B cell (primary cell): ENCODE measurements around the gene PSMG3. TPM values are rescaled to one million over a fixed set of nuclear protein-coding genes. Genes with fewer than 3 reads are reported as not detected.

Source experiments
- ATAC-seq: fragments of 200-7000 bp; cut with Tn5 transposase; one replicate; pipeline ENCODE4 v1.10.0; 2021; ENCODE audit warnings: low read depth, mild to moderate bottlenecking, moderate number of reproducible peaks, moderate library complexity
- CTCF ChIA-PET: fragments of 350-600 bp; sonication (Branson Sonifier 250); formaldehyde crosslinking; loops from one replicate; lab custom pipeline; 2021; ENCODE audit warnings: antibody characterized with exemption, inconsistent platforms; lab: Charles Lee
- POLR2A ChIA-PET: fragments of 350-600 bp; sonication (Branson Sonifier 250); formaldehyde crosslinking; loops from one replicate; lab custom pipeline; 2021; ENCODE audit warnings: antibody characterized with exemption; lab: Charles Lee
- DNase-seq: peaks from one replicate; pipeline ENCODE4 v3.0.0; 2013
- H2AFZ ChIP-seq: 2 replicates; pipeline ENCODE4 v1.6.1; 2012; ENCODE audit warnings: mild to moderate bottlenecking, low read depth, low read length; ENCODE audit not compliant: insufficient read depth, poor library complexity, severe bottlenecking
- H3K27ac ChIP-seq, 2 donors: 1 replicate in 1 of 2; 2 replicates in 1 of 2; pipeline ENCODE4 v1.5.1; 2012 to 2013; ENCODE audit warnings: low read length in 2 of 2, mild to moderate bottlenecking in 2 of 2, moderate library complexity in 1 of 2
- H3K27me3 ChIP-seq, 4 experiments: fragments of 200-600 bp in 1 of 4; sonication (generic) in 1 of 4; replicated peaks in 1 of 4; 1 replicate in 2 of 4; 2 replicates in 2 of 4; pipeline versions ENCODE4 v1.6.1 to v1.7.0; 2013 to 2016; ENCODE audit warnings: low read length in 3 of 4, mild to moderate bottlenecking in 2 of 4, mixed read lengths in 1 of 4, moderate library complexity in 1 of 4; ENCODE audit not compliant: insufficient read depth in 4 of 4, control insufficient read depth in 3 of 4; ENCODE audit errors: control extremely low read depth in 1 of 4
- H3K36me3 ChIP-seq, 2 experiments: replicated peaks in 1 of 2; 1 replicate in 1 of 2; 2 replicates in 1 of 2; pipeline versions ENCODE4 v1.6.1 to v1.7.1; 2013; ENCODE audit warnings: low read length in 1 of 2; ENCODE audit not compliant: insufficient read depth in 2 of 2, control insufficient read depth in 1 of 2; ENCODE audit errors: control extremely low read depth in 1 of 2, extremely low read depth in 1 of 2
- H3K4me1 ChIP-seq, 2 donors: fragments of 200-600 bp in 1 of 2; sonication (generic) in 1 of 2; 1 replicate in 1 of 2; 2 replicates in 1 of 2; pipeline versions ENCODE4 v1.5.1 to v1.6.1; 2013 to 2017; ENCODE audit warnings: low read length in 2 of 2; ENCODE audit not compliant: control insufficient read depth in 2 of 2, insufficient read depth in 2 of 2
- H3K4me2 ChIP-seq: replicated peaks from 2 replicates; pipeline ENCODE3; 2012; ENCODE audit warnings: mild to moderate bottlenecking, low read depth, low read length; ENCODE audit not compliant: poor library complexity, severe bottlenecking
- H3K4me3 ChIP-seq, 5 experiments: fragments of 200-600 bp in 1 of 5; sonication (generic) in 1 of 5; 1 replicate in 3 of 5; 2 replicates in 2 of 5; pipeline versions ENCODE4 v1.5.1 to v1.7.0; 2011 to 2016; ENCODE audit warnings: low read length in 4 of 5, mild to moderate bottlenecking in 4 of 5, low read depth in 2 of 5, control low read depth in 1 of 5, moderate library complexity in 1 of 5; ENCODE audit not compliant: insufficient read depth in 1 of 5; ENCODE audit errors: control extremely low read depth in 1 of 5, extremely low read depth in 1 of 5
- H3K79me2 ChIP-seq: fragments of 200-600 bp; sonication (generic); one replicate; pipeline ENCODE4 v1.6.0; 2016; ENCODE audit warnings: low read length; ENCODE audit not compliant: control insufficient read depth, insufficient read depth
- H3K9ac ChIP-seq: fragments of 200-600 bp; sonication (generic); 2 replicates; pipeline ENCODE4 v1.6.1; 2017; ENCODE audit warnings: mild to moderate bottlenecking, low read length, moderate library complexity
- H3K9me3 ChIP-seq, 3 donors: one replicate each; pipeline versions ENCODE4 v1.6.1 to v1.7.1; 2013; ENCODE audit warnings: low read length in 2 of 3; ENCODE audit not compliant: control insufficient read depth in 2 of 3, insufficient read depth in 1 of 3; ENCODE audit errors: control extremely low read depth in 1 of 3
- H4K20me1 ChIP-seq: 2 replicates; pipeline ENCODE4 v1.6.0; 2012; ENCODE audit warnings: mild to moderate bottlenecking, low read length; ENCODE audit not compliant: insufficient read depth, control insufficient read depth, poor library complexity, severe bottlenecking
- H3K27ac Mint-ChIP-seq: one replicate; pipeline ENCODE4 v1.8.0; 2021; ENCODE audit warnings: mixed read lengths
- H3K27me3 Mint-ChIP-seq: one replicate; pipeline ENCODE4 v1.8.0; 2021; ENCODE audit warnings: mixed read lengths
- H3K4me1 Mint-ChIP-seq: one replicate; pipeline ENCODE4 v1.8.0; 2021; ENCODE audit warnings: mixed read lengths
- H3K4me3 Mint-ChIP-seq: one replicate; pipeline ENCODE4 v1.8.0; 2021; ENCODE audit warnings: mixed read lengths
- H3K9me3 Mint-ChIP-seq: one replicate; pipeline ENCODE4 v1.8.0; 2022; ENCODE audit warnings: mixed read lengths; ENCODE audit not compliant: insufficient read depth
- CTCF ChIP-seq: fragments of 200-600 bp; IDR thresholded peaks from one replicate; pipeline ENCODE4 v1.8.0; 2022; ENCODE audit warnings: antibody characterized with exemption, mild to moderate bottlenecking
- EZH2 ChIP-seq: IDR thresholded peaks from 2 replicates; pipeline ENCODE4 v1.6.1; 2012; ENCODE audit warnings: borderline replicate concordance, low read depth, mild to moderate bottlenecking, moderate library complexity, low read length; ENCODE audit not compliant: insufficient read depth, poor library complexity, severe bottlenecking
- WGBS: methylation state at CpG from one replicate; pipeline ENCODE4 v1.1.5; 2013; ENCODE audit warnings: missing lambda C conversion rate; ENCODE audit not compliant: insufficient coverage; 5-methylcytosine and 5-hydroxymethylcytosine counted together
- intact Hi-C: fragments of 100-400 bp; cut with micrococcal nuclease; formaldehyde crosslinking; loops from one replicate; pipeline ENCODE4 v1.10.0; 2022
- polyA plus RNA-seq: library from polyadenylated mRNA; depleted of rRNA; stranded (reverse); fragments of >200 nt; gene quantifications from 2 replicates; pipeline ENCODE4 v1.2.3, GENCODE V29; 2012
- total RNA-seq, 2 donors: library from RNA; stranded (reverse); fragments of 120-200 nt in 1 of 2; gene quantifications; 1 replicate in 1 of 2; 2 replicates in 1 of 2; pipeline versions ENCODE4 v1.2.3 to v1.2.4, GENCODE V29; 2013 to 2022

PSMG3 gene
- total and polyA plus RNA-seq, 2 donors (not counting 1 experiment from before 2014, with no cell fraction given): 27.4 to 75.7 TPM

DNA sequence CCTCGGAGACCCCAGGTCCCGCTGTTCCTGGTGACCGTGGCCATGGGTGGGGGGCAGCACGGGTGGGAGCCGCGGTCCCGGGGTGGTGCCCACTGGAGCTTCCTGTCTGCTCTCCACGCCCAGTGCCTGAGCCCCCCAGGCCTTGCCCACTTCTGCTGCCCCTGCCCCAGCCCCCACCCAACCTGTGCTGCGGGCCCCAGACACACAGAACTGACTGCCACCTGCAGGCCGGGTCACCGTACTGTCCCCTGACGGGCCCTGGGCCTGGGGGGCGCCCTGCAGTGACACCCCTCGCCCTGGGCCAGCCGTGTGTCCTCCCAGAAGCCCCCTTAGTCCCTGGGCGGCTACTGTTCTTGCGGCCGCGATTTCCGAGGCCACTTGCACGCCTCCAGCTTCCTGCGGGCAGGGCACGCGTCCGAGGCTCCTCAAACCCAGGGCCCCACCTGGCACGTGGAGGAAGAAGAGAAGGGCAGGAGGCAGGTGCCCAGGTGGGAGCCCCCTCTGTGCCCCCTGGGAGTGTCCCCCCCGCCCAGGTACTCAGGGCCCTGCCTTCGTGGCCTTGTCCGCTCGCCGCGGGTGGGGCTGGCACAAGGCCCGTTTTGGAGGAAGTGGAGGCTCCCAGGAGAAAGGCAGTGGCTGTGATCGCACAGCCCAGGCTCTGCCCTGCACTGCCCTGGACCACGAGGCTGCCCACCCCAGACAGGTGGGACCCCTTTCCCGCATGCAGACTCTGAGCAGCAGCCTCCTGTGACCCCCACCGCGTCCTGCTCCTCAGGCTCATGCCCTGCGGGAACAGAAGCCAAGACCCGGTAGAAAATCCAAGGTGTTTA is 24.2 kb downstream of the PSMG3 start:
- WGBS: 80% methylated on average over 40 of the region's 40 CpGs
- H3K9me3 ChIP-seq: no peaks in the 10 kb centered on the region
- DNase-seq: peak; percentile 29
- peaks cover 5% of the 10 kb centered on the region for H3K4me1 Mint-ChIP-seq
- H3K27ac Mint-ChIP-seq: no peak overlapping the region
- H3K4me2 ChIP-seq: no peak overlapping the region
- POLR2A ChIA-PET: no interaction called here
- no peaks in the 10 kb centered on the region for H3K27me3 ChIP-seq
- H3K4me3 Mint-ChIP-seq: no peak overlapping the region
- no peaks in the 10 kb centered on the region for H3K27me3 Mint-ChIP-seq
- peaks cover 27% of the 10 kb centered on the region for H4K20me1 ChIP-seq
- CTCF ChIA-PET: no interaction called here
- intact Hi-C loops: no loop called here
- H3K27ac ChIP-seq: no peak overlapping the region
- peak; percentile 28 for ATAC-seq
- H3K36me3 ChIP-seq: peaks cover 0 to 19% of the 10 kb centered on the region in 2 experiments
- H3K4me3 ChIP-seq: no peak overlapping the region
- H3K79me2 ChIP-seq: no peaks in the 10 kb centered on the region
- no peaks in the 10 kb centered on the region for H3K4me1 ChIP-seq
- no peaks in the 10 kb centered on the region for H3K9me3 Mint-ChIP-seq
- H2AFZ ChIP-seq: no peak overlapping the region
- H3K9ac ChIP-seq: no peak overlapping the region
- no peak for TF ChIP-seq CTCF

DNA sequence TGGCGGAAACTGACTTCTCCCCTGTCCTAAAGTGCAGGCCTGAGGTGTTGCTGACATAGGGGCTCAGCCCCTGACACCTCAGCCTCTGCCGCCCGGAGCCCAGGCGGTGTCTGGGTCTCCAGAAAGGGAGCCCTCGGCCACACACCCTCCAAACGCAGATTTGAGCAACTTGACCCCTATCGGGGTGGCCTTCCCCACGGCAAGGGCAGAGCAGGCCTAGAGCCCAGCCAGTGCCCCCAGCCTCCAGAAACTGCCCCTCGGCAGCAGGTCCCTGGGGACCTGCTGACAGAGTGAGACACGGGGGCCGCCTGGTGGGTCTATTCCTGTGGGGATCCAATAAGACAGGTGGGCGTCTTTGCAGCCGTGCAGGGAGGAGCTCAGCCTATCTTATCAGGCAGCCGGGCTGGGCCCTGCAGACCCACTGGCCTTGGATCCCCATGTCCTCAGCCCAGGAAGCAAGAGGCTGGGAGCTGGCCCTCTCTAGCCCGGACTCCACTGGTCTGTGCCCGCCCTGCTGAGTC is 24.9 kb downstream of the PSMG3 start:
- H3K27ac Mint-ChIP-seq: no peak overlapping the region
- H3K4me3 Mint-ChIP-seq: no peak overlapping the region
- CTCF ChIA-PET: no interaction called here

More for the DNA sequence above, 24.9 kb downstream of the PSMG3 start:
- peaks cover 5% of the 10 kb centered on the region for H3K4me1 Mint-ChIP-seq
- H3K4me3 ChIP-seq: no peak overlapping the region
- H3K79me2 ChIP-seq: no peaks in the 10 kb centered on the region
- WGBS: 71% methylated on average over 16 of the region's 16 CpGs
- intact Hi-C loops: no loop called here
- DNase-seq: peak; percentile 27
- H3K4me1 ChIP-seq: no peaks in the 10 kb centered on the region
- H4K20me1 ChIP-seq: peaks cover 31% of the 10 kb centered on the region
- no peak overlapping the region for H2AFZ ChIP-seq
- H3K9me3 Mint-ChIP-seq: no peaks in the 10 kb centered on the region
- H3K9ac ChIP-seq: no peak overlapping the region
- TF ChIP-seq EZH2: no peak
- no peak for TF ChIP-seq CTCF
- H3K27ac ChIP-seq: no peak overlapping the region
- POLR2A ChIA-PET: no interaction called here
- no peaks in the 10 kb centered on the region for H3K9me3 ChIP-seq
- H3K4me2 ChIP-seq: no peak overlapping the region
- ATAC-seq: no peak
- H3K27me3 ChIP-seq: no peaks in the 10 kb centered on the region
- H3K36me3 ChIP-seq: peaks cover 0 to 23% of the 10 kb centered on the region in 2 experiments
- no peaks in the 10 kb centered on the region for H3K27me3 Mint-ChIP-seq
